ENCODE results near the gene OR5J2.
"Not testable (repeated sequence)": the region's sequence is repeated elsewhere in the genome, so short reads cannot be mapped to it uniquely, and the experiment has no call there.

DNA sequence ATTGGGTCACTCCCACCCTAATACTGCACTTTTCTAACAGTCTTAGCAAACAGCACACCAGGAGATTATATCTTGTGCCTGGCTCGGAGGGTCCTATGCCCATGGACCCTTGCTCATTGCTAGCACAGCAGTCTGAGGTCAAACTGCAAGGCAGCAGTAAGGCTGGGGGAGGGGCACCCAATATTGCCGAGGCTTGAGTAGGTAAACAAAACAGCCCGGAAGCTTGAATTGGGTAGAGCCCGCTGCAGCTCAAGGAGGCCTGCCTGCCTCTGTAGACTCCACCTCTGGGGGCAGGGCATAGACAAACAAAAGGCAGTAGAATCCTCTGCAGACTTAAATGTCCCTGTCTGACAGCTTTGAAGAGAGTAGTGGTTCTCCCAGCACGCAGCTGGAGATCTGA lies 43.3 kb downstream of the OR5J2 start:
- TF ChIP-seq, protein P1, sequence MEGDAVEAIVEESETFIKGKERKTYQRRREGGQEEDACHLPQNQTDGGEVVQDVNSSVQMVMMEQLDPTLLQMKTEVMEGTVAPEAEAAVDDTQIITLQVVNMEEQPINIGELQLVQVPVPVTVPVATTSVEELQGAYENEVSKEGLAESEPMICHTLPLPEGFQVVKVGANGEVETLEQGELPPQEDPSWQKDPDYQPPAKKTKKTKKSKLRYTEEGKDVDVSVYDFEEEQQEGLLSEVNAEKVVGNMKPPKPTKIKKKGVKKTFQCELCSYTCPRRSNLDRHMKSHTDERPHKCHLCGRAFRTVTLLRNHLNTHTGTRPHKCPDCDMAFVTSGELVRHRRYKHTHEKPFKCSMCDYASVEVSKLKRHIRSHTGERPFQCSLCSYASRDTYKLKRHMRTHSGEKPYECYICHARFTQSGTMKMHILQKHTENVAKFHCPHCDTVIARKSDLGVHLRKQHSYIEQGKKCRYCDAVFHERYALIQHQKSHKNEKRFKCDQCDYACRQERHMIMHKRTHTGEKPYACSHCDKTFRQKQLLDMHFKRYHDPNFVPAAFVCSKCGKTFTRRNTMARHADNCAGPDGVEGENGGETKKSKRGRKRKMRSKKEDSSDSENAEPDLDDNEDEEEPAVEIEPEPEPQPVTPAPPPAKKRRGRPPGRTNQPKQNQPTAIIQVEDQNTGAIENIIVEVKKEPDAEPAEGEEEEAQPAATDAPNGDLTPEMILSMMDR (IDR thresholded peaks at IDR 0.05) = not testable (repeated sequence)
- TF ChIP-seq POLR2A (IDR thresholded peaks at IDR 0.05) = not testable (repeated sequence)

All from Peyer's patch (tissue), 4 donors.